ENCODE results near the gene SHMT1.
"Not testable (repeated sequence)": the region's sequence is repeated elsewhere in the genome, so short reads cannot be mapped to it uniquely, and the experiment has no call there.

Gene SHMT1

DNA sequence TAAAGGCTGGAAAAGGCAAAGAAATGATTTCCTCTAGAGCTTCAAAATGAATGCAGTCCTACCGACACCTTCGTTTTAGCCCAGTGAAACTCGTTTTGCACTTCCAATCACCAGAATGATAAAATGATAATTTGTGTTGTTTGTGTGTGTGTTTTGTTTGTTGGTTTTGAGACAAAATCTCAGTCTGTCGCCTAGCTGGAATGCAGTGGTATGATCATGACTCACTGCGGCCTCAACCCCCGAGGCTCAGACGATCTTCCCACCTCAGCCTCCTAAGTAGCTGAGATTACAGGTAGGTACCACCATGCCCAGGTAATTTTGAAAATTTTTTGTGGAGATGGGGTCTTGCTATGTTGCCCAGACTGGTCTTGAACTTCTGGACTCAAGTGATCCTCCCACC lies 10.9 kb upstream of the SHMT1 start:
- Histone ChIP-seq H3K9me3 (ENCODE audit: severe bottlenecking) (no peaks in the 10 kb centered on the region), H3K27ac (ENCODE audit: poor library complexity, severe bottlenecking) (no peak overlapping the region), H3K4me3 (ENCODE audit: severe bottlenecking) (no peak overlapping the region), H3K27me3 (ENCODE audit: insufficient read depth, poor library complexity, severe bottlenecking) (no peaks in the 10 kb centered on the region), H3K36me3 (ENCODE audit: low read depth) (no peaks in the 10 kb centered on the region), H3K4me1 (ENCODE audit: insufficient read depth, poor library complexity, severe bottlenecking) (peaks cover 7% of the 10 kb centered on the region)
- TF ChIP-seq, protein P1, sequence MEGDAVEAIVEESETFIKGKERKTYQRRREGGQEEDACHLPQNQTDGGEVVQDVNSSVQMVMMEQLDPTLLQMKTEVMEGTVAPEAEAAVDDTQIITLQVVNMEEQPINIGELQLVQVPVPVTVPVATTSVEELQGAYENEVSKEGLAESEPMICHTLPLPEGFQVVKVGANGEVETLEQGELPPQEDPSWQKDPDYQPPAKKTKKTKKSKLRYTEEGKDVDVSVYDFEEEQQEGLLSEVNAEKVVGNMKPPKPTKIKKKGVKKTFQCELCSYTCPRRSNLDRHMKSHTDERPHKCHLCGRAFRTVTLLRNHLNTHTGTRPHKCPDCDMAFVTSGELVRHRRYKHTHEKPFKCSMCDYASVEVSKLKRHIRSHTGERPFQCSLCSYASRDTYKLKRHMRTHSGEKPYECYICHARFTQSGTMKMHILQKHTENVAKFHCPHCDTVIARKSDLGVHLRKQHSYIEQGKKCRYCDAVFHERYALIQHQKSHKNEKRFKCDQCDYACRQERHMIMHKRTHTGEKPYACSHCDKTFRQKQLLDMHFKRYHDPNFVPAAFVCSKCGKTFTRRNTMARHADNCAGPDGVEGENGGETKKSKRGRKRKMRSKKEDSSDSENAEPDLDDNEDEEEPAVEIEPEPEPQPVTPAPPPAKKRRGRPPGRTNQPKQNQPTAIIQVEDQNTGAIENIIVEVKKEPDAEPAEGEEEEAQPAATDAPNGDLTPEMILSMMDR (IDR thresholded peaks at IDR 0.05; ENCODE audit: poor library complexity, severe bottlenecking), result no peak
- ATAC-seq (ENCODE audit: low read depth) (no peak), DNase-seq (ENCODE audit: low spot score) (no peak)

DNA sequence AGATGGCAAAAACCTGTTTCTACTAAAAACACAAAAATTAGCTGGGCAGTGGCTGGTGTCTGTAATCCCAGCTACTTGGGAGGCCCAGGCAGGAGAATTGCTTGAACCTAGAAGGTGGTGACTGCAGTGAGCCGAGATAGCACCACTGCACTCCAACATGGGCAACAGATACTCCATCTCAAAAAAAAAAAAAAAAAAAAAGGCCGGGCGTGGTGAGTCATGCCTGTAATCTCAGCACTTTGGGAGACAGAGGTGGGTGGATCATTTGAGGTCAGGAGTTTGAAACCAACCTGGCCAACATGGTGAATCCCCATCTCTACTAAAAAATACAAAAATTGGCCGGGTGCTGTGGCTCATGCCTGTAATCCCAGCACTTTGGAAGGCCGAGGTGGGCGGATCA lies 9.8 kb upstream of the SHMT1 start:
- not testable (repeated sequence) for ATAC-seq (ENCODE audit: low read depth); H3K27me3 ChIP-seq (ENCODE audit: insufficient read depth, poor library complexity, severe bottlenecking); DNase-seq (ENCODE audit: low spot score)

DNA sequence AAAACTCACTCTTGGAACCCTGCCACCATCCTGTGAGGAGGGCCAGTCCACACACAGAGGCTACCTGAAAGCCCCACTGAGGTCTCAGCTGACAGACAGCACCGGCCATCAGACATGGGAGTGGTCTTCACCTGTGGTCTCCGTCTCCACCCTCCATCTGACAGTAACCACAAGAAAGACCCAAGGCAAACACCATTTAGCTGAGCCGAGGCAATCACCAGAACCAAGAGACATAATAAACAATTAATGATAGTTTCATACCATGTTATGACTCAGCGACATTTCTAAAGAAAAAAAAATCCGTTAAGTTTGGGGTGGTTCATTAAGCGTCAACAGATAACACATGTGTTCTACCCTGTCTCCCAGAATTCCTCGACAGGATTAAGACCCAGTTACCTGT lies 8.1 kb upstream of the SHMT1 start:
- no peaks in the 10 kb centered on the region for H3K36me3 ChIP-seq (ENCODE audit: low read depth)
- TF ChIP-seq, protein P1 (IDR thresholded peaks at IDR 0.05; ENCODE audit: poor library complexity, severe bottlenecking), result no peak
- no peak overlapping the region for H3K4me3 ChIP-seq (ENCODE audit: severe bottlenecking)
- no peaks in the 10 kb centered on the region for H3K9me3 ChIP-seq (ENCODE audit: severe bottlenecking)
- DNase-seq (ENCODE audit: low spot score), result no peak
- no peak overlapping the region for H3K27ac ChIP-seq (ENCODE audit: poor library complexity, severe bottlenecking)
- peak; percentile 33; the same call in 1 of the 3 replicates for ATAC-seq (ENCODE audit: low read depth)
- no peaks in the 10 kb centered on the region for H3K4me1 ChIP-seq (ENCODE audit: insufficient read depth, poor library complexity, severe bottlenecking)
- no peaks in the 10 kb centered on the region for H3K27me3 ChIP-seq (ENCODE audit: insufficient read depth, poor library complexity, severe bottlenecking)

More for the DNA sequence above, 9.8 kb upstream of the SHMT1 start:
- not testable (repeated sequence) for H3K27ac ChIP-seq (ENCODE audit: poor library complexity, severe bottlenecking); H3K4me3 ChIP-seq (ENCODE audit: severe bottlenecking); H3K4me1 ChIP-seq (ENCODE audit: insufficient read depth, poor library complexity, severe bottlenecking); H3K9me3 ChIP-seq (ENCODE audit: severe bottlenecking); H3K36me3 ChIP-seq (ENCODE audit: low read depth)

DNA sequence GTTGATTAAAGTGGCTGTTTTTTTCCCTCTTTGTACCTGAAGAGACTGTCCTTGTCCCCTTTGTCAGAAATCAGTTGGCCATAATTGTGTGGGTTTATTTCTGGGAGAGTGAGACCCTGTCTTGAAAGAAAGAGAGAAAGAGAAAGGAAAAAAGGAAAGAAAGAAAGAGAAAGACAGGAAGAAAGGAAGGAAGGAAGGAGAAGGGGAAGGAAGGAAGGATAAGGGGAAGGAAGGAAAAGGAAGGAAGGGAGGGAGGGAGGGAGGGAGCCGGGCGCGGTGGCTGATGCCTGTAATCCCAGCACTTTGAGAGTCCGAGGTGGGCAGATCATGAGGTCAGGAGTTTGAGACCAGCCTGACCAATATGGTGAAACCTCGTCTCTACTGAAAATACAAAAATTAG lies 7.4 kb upstream of the SHMT1 start:
- Histone ChIP-seq H3K36me3 (ENCODE audit: low read depth) (no peaks in the 10 kb centered on the region), H3K9me3 (ENCODE audit: severe bottlenecking) (no peaks in the 10 kb centered on the region), H3K27me3 (ENCODE audit: insufficient read depth, poor library complexity, severe bottlenecking) (no peaks in the 10 kb centered on the region), H3K4me3 (ENCODE audit: severe bottlenecking) (no peak overlapping the region), H3K27ac (ENCODE audit: poor library complexity, severe bottlenecking) (no peak overlapping the region), H3K4me1 (ENCODE audit: insufficient read depth, poor library complexity, severe bottlenecking) (no peaks in the 10 kb centered on the region)
- ATAC-seq (ENCODE audit: low read depth) (no peak), DNase-seq (ENCODE audit: low spot score) (no peak)
- TF ChIP-seq, protein P1 (IDR thresholded peaks at IDR 0.05; ENCODE audit: poor library complexity, severe bottlenecking), result no peak

DNA sequence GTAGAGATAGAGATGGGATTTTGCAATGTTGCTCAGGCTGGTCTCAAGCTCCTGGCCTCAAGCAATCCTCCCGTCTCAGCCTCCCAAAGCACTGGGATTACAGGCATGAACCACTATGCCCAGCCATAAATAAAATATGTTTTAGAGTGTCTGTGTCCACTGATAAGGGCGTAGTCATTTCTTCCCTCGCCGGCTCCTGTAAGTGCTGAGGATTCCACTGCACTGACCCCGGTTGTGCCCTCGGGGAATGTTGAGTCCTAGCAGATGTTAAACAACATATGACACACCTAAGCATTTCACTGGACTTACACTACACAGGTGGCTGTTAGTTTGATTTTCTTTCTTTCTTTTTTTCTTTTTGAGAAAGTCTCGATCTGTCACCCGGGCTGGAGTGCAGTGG lies 5.6 kb upstream of the SHMT1 start:
- DNase-seq (ENCODE audit: low spot score) (peak; percentile 73), ATAC-seq (ENCODE audit: low read depth) (peak; percentile 93)
- TF ChIP-seq, protein P1 (IDR thresholded peaks at IDR 0.05; ENCODE audit: poor library complexity, severe bottlenecking), result no peak
- Histone ChIP-seq H3K4me3 (ENCODE audit: severe bottlenecking) (no peak overlapping the region), H3K27me3 (ENCODE audit: insufficient read depth, poor library complexity, severe bottlenecking) (no peaks in the 10 kb centered on the region), H3K9me3 (ENCODE audit: severe bottlenecking) (no peaks in the 10 kb centered on the region), H3K36me3 (ENCODE audit: low read depth) (no peaks in the 10 kb centered on the region), H3K4me1 (ENCODE audit: insufficient read depth, poor library complexity, severe bottlenecking) (no peaks in the 10 kb centered on the region), H3K27ac (ENCODE audit: poor library complexity, severe bottlenecking) (no peak overlapping the region)

Data from RWPE2 (cell line).